DOHH2 (cell line): ENCODE measurements around the gene CHST5.

ENCODE experiments used
- EZH2phosphoT487 ChIP-seq: fragments of 200-600 bp; sonication (generic); IDR thresholded peaks from 2 replicates; pipeline ENCODE4 v1.6.1; 2017; ENCODE audit warnings: borderline replicate concordance, mild to moderate bottlenecking, antibody characterized with exemption, low read length, moderate library complexity, mixed read lengths
- TF ChIP-seq, protein P1 (sequence below): fragments of 200-600 bp; sonication (generic); IDR thresholded peaks from one replicate; pipeline ENCODE4 v1.5.1; 2014; ENCODE audit warnings: antibody characterized with exemption, mild to moderate bottlenecking, low read depth, low read length; ENCODE audit not compliant: poor library complexity, severe bottlenecking

DNA sequence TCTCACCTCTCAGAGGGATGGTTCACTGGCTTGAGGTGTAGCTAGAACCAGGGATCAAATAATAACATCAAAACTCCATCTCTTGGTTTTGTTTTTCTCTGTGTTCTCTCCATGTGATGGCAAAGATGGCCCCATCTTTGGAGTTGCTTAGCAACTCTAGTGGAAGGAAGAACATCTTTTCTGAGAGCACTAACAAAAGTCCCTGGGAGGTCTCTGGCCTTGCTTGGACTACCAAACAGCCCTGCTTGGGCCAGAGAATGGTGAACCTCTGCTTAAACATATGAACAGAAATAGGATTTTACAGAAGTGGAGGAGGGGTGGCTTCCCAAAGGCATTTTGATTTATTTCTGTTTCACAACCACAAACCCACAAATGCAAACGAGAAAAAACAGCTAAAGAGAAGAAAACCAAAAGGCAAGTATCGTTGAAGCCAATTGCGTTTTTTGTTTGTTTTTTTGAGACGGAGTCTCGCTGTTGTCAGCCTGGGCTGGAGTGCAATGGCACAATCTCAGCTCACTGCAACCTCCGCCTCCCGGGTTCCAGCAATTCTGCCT is 43.5 kb upstream of the CHST5 start:
- TF ChIP-seq, protein P1, sequence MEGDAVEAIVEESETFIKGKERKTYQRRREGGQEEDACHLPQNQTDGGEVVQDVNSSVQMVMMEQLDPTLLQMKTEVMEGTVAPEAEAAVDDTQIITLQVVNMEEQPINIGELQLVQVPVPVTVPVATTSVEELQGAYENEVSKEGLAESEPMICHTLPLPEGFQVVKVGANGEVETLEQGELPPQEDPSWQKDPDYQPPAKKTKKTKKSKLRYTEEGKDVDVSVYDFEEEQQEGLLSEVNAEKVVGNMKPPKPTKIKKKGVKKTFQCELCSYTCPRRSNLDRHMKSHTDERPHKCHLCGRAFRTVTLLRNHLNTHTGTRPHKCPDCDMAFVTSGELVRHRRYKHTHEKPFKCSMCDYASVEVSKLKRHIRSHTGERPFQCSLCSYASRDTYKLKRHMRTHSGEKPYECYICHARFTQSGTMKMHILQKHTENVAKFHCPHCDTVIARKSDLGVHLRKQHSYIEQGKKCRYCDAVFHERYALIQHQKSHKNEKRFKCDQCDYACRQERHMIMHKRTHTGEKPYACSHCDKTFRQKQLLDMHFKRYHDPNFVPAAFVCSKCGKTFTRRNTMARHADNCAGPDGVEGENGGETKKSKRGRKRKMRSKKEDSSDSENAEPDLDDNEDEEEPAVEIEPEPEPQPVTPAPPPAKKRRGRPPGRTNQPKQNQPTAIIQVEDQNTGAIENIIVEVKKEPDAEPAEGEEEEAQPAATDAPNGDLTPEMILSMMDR = no peak
- no peak for TF ChIP-seq EZH2phosphoT487
